ENCODE measurements around the gene UBE2L3.
"Not testable (repeated sequence)": the region's sequence is repeated elsewhere in the genome, so short reads cannot be mapped to it uniquely, and the experiment has no call there.

The UBE2L3 gene

GRCh38 chr22:21629255-21630149 is 62.0 kb downstream of the UBE2L3 start, which contains the start of gene YDJC:
Gene YDJC (minus strand): TSS chr22:21630022. CDS start chr22:21630014, 8 bp downstream.
- peak; percentile 92 for DNase-seq

GRCh38 chr22:21631025-21631424 is 63.5 kb downstream of the UBE2L3 start:
- no peak for DNase-seq

GRCh38 chr22:21632237-21632895 is 64.9 kb downstream of the UBE2L3 start, which contains the start of gene CCDC116:
Gene CCDC116 (plus strand): TSS chr22:21632760. CDS start chr22:21633182, 422 bp downstream.
- DNase-seq: peak; percentile 56

- no peak for DNase-seq
Observed at GRCh38 chr22:21632931-21633330, 65.4 kb downstream of the UBE2L3 start.

GRCh38 chr22:21633481-21633880 is 66.0 kb downstream of the UBE2L3 start:
- no peak for DNase-seq

GRCh38 chr22:21634081-21634480 is 66.6 kb downstream of the UBE2L3 start:
- no peak for DNase-seq

- DNase-seq: no peak
Observed at GRCh38 chr22:21634844-21635243, 67.3 kb downstream of the UBE2L3 start.

- no peak for DNase-seq
Observed at GRCh38 chr22:21635771-21636510, 68.4 kb downstream of the UBE2L3 start.

GRCh38 chr22:21636629-21637218 is 69.2 kb downstream of the UBE2L3 start:
- no peak for DNase-seq

- not testable (repeated sequence) for DNase-seq
Observed at GRCh38 chr22:21637450-21637849, 69.9 kb downstream of the UBE2L3 start.

GRCh38 chr22:21639359-21639758 is 71.8 kb downstream of the UBE2L3 start:
- no peak for DNase-seq

- DNase-seq: no peak
Observed at GRCh38 chr22:21640810-21641209, 73.3 kb downstream of the UBE2L3 start.

GRCh38 chr22:21641417-21641788 is 73.9 kb downstream of the UBE2L3 start:
- DNase-seq: no peak

- DNase-seq: peak; percentile 97
Observed at GRCh38 chr22:21641789-21642583, 74.5 kb downstream of the UBE2L3 start, which contains the start of gene SDF2L1. Gene SDF2L1 (plus strand): TSS chr22:21642302. CDS start chr22:21642337, 35 bp downstream.

GRCh38 chr22:21642584-21643448 is 75.3 kb downstream of the UBE2L3 start:
- peak; percentile 35 for DNase-seq

- DNase-seq: no peak
Observed at GRCh38 chr22:21643533-21644357, 76.2 kb downstream of the UBE2L3 start.

- not testable (repeated sequence) for DNase-seq
Observed at GRCh38 chr22:21645513-21645912, 78.0 kb downstream of the UBE2L3 start.

- DNase-seq: peak; percentile 62
Observed at GRCh38 chr22:21646608-21647590, 79.4 kb downstream of the UBE2L3 start.

GRCh38 chr22:21650280-21650679 is 82.8 kb downstream of the UBE2L3 start:
- no peak for DNase-seq
